PFSK-1 (cell line): Measurements from ENCODE around the gene SUCO.

Source experiments
- FOXP2 ChIP-seq: optimal IDR thresholded peaks from 2 replicates; pipeline ENCODE3; 2011; ENCODE audit warnings: borderline replicate concordance, control low read depth, inconsistent platforms; ENCODE audit not compliant: insufficient read depth; ENCODE audit errors: extremely low read length, extremely low read depth
- POLR2AphosphoS5 ChIP-seq: IDR thresholded peaks from 2 replicates; pipeline ENCODE4 v1.6.1; 2012; ENCODE audit warnings: low read depth, mild to moderate bottlenecking, control low read depth, low read length, moderate library complexity
- SIN3A ChIP-seq: IDR thresholded peaks from 2 replicates; pipeline ENCODE4 v1.6.1; 2012; ENCODE audit warnings: mild to moderate bottlenecking, low read length, moderate library complexity, borderline replicate concordance; ENCODE audit not compliant: insufficient read depth
- TAF1 ChIP-seq: IDR thresholded peaks from 2 replicates; pipeline ENCODE4 v1.6.1; 2012; ENCODE audit warnings: low read length, control low read depth, borderline replicate concordance; ENCODE audit not compliant: insufficient read depth
- TF ChIP-seq, protein P1 (sequence below), 2 experiments: IDR thresholded peaks; 2 replicates each; pipeline versions ENCODE4 v1.6.1 to v1.8.0; 2011 to 2012; ENCODE audit warnings: low read depth in 2 of 2, low read length in 2 of 2, control low read depth in 1 of 2, inconsistent platforms in 1 of 2, mild to moderate bottlenecking in 1 of 2, moderate library complexity in 1 of 2; ENCODE audit not compliant: insufficient read depth in 1 of 2

SUCO gene

DNA sequence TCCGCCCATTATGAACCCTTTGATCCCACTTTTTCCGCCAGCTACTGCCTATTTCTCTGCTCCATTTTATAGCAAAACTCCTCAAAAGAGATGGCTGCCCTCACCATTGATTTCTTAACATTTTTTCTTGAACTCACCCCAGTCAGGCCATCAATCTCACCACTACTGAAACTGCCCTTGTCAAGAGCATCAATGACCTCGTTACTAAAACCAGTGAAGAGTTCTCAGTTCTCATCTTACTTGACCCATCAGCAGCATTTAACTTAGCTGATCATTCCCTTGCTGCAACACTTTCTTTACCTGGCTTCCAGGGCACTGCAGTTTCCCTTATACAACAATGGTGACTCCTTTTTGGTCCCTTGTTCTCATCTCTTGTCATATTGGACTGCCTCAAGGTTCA is 90.8 kb downstream of the SUCO start:
- no peak for TF ChIP-seq POLR2AphosphoS5
- TF ChIP-seq, protein P1, sequence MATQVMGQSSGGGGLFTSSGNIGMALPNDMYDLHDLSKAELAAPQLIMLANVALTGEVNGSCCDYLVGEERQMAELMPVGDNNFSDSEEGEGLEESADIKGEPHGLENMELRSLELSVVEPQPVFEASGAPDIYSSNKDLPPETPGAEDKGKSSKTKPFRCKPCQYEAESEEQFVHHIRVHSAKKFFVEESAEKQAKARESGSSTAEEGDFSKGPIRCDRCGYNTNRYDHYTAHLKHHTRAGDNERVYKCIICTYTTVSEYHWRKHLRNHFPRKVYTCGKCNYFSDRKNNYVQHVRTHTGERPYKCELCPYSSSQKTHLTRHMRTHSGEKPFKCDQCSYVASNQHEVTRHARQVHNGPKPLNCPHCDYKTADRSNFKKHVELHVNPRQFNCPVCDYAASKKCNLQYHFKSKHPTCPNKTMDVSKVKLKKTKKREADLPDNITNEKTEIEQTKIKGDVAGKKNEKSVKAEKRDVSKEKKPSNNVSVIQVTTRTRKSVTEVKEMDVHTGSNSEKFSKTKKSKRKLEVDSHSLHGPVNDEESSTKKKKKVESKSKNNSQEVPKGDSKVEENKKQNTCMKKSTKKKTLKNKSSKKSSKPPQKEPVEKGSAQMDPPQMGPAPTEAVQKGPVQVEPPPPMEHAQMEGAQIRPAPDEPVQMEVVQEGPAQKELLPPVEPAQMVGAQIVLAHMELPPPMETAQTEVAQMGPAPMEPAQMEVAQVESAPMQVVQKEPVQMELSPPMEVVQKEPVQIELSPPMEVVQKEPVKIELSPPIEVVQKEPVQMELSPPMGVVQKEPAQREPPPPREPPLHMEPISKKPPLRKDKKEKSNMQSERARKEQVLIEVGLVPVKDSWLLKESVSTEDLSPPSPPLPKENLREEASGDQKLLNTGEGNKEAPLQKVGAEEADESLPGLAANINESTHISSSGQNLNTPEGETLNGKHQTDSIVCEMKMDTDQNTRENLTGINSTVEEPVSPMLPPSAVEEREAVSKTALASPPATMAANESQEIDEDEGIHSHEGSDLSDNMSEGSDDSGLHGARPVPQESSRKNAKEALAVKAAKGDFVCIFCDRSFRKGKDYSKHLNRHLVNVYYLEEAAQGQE (IDR thresholded peaks at IDR 0.05; ENCODE audit: insufficient read depth in 1 of 2, low read depth in 2 of 2, low read length in 2 of 2): no peak
- no peak for TF ChIP-seq SIN3A
- no peak for TF ChIP-seq TAF1
- TF ChIP-seq FOXP2: no peak

DNA sequence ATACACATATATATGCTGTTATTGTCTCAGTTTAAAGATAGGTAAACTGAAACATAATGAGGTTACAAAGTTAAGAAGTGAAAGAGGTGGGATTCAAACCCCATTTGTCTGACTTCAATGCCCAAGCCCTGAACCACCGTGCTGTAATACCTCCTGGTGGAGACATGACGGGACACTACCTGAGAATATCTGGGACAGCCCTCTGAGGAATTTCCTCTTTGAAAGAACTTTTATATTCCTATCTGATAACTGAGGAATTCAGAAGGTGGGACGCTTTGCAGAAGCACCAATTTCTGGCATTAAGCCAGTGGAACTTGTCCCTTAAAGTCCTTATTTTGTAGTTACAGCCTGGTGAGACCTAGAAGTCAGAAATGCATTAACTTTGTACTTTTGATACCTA is 93.9 kb downstream of the SUCO start:
- TF ChIP-seq POLR2AphosphoS5 (no peak), FOXP2 (no peak), TAF1 (no peak), SIN3A (no peak)
- TF ChIP-seq, protein P1 (IDR thresholded peaks at IDR 0.05; ENCODE audit: insufficient read depth in 1 of 2, low read depth in 2 of 2, low read length in 2 of 2): no peak

DNA sequence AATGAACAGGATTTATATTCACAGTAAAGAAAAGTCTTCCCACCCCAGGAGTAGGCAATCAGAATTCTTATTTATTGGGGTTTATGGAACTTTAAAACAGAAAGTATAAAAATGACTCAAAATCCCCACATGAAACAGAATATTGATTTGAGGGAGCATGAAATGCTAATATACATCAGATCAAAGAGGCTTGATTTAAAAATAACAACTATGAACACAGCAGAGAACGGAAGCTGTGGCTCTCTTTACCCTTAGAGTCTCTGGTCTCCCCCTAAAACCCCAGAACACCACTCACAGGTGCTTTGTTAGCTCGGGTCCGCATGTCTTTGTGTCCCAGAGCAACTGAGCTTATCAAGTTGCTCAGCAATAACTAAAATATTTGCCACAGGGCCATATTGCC is 94.8 kb downstream of the SUCO start:
- TF ChIP-seq TAF1: no peak
- no peak for TF ChIP-seq SIN3A
- no peak for TF ChIP-seq FOXP2
- no peak for TF ChIP-seq POLR2AphosphoS5
- TF ChIP-seq, protein P1 (IDR thresholded peaks at IDR 0.05; ENCODE audit: insufficient read depth in 1 of 2, low read depth in 2 of 2, low read length in 2 of 2): no peak

DNA sequence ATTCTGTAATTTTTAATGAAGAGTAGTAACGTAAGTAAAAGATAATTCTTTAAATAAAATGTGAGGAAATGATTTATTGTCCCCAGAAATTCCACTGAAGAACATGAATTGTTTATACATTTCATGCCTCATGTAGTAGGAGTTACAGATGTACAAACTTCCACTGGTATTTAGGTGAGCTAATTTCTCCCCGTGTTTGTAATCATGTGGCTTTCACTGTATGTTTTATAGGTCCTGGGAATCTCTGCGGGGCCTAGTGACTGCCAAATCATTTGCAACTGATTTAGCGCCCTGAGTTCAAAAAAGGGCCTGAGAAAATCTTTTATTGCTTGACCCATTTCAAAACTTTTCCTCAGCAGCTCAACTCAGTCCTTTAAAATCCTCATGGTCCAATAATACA is 95.5 kb downstream of the SUCO start:
- TF ChIP-seq, protein P1 (IDR thresholded peaks at IDR 0.05; ENCODE audit: insufficient read depth in 1 of 2, low read depth in 2 of 2, low read length in 2 of 2): no peak
- TF ChIP-seq FOXP2 (no peak), POLR2AphosphoS5 (no peak), SIN3A (no peak), TAF1 (no peak)

DNA sequence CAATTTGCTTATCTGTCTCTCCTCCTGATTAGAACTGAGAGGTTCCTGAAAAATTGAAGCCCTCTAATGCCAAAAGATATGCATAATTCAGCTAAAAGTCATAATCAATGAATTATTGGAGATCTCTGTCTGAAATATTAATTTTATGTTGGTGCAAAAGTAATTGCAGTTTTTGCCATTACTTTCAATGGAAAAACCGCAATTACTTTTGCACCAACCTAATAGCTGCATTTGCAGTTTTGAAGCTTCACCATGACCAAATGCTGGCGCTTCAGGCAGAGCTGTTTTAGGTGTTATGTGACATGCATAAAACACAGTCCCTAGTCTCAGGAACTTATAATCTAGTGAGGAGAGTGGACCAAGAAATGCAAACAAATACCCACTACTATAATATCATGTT is 96.2 kb downstream of the SUCO start:
- TF ChIP-seq SIN3A (no peak), FOXP2 (no peak), TAF1 (no peak), POLR2AphosphoS5 (no peak)
- TF ChIP-seq, protein P1 (IDR thresholded peaks at IDR 0.05; ENCODE audit: insufficient read depth in 1 of 2, low read depth in 2 of 2, low read length in 2 of 2): no peak
